ENCODE data around the gene SIGMAR1. TPM values are rescaled to one million over a fixed set of nuclear protein-coding genes. Genes with fewer than 3 reads are reported as not detected.

SIGMAR1 gene
- total and polyA plus RNA-seq, 2 of the 8 experiments (the other 6 are each of a cell fraction or from before 2014, with no cell fraction given): 84.2 to 134 TPM

GRCh38 chr9:34610434-34611206 is 27.0 kb downstream of the SIGMAR1 start:
- Histone ChIP-seq H4K20me1 (replicated peaks in 1 of 2; ENCODE audit: control insufficient read depth in 1 of 2, insufficient read depth in 2 of 2, low read length in 2 of 2) (no peaks in the 10 kb centered on the region), H2BK12ac (ENCODE audit: low read depth, low read length) (no peak overlapping the region), H2BK20ac (ENCODE audit: low read length) (no peak overlapping the region), H3K23me2 (ENCODE audit: low read depth, low read length) (peaks cover 10% of the 10 kb centered on the region; the same call in 1 of the 2 replicates), H3K4me1 (replicated peaks in 1 of 4; ENCODE audit: control insufficient read depth in 3 of 4, insufficient read depth in 4 of 4, low read length in 3 of 4) (peaks cover 0 to 11% (median 6%) of the 10 kb centered on the region in 4 experiments; a peak in 6 of 7 replicates), H2BK120ac (replicated peaks; ENCODE audit: low read depth, low read length) (no peak overlapping the region), H2AFZ (ENCODE audit: low read length) (no peak overlapping the region), H3K4ac (replicated peaks; ENCODE audit: insufficient read length, low read depth, low read length) (no peak overlapping the region), H3K14ac (ENCODE audit: insufficient read length) (no peak overlapping the region), H2BK15ac (ENCODE audit: low read length) (no peak overlapping the region), H3K9me3 (ENCODE audit: insufficient read depth in 2 of 2, low read depth in 1 of 2, low read length in 1 of 2) (no peaks in the 10 kb centered on the region), H3K18ac (ENCODE audit: extremely low read depth, low read length) (no peak overlapping the region), H3K23ac (ENCODE audit: insufficient read length) (no peak overlapping the region), H2AK5ac (ENCODE audit: low read depth, low read length) (no peak overlapping the region), H3K79me2 (ENCODE audit: control insufficient read depth in 1 of 2, insufficient read depth in 2 of 2, low read length in 2 of 2) (no peaks in the 10 kb centered on the region), H3K9ac (replicated peaks in 1 of 4; ENCODE audit: extremely low read depth in 1 of 4, low read depth in 3 of 4, low read length in 3 of 4) (no peak overlapping the region), H3K79me1 (ENCODE audit: low read depth, low read length) (no peaks in the 10 kb centered on the region), H4K5ac (ENCODE audit: insufficient read length, low read depth, low read length) (no peak overlapping the region), H3K27ac (ENCODE audit: low read depth, low read length) (no peak overlapping the region), H3K27me3 (replicated peaks in 1 of 4; ENCODE audit: control insufficient read depth in 3 of 4, extremely low read depth in 1 of 4, insufficient read depth in 3 of 4, low read length in 3 of 4) (peaks cover 0 to 6% (median 2%) of the 10 kb centered on the region in 4 experiments; a peak in 2 of 7 replicates), H3K36me3 (ENCODE audit: control insufficient read depth in 2 of 4, insufficient read depth in 4 of 4, low read length in 3 of 4) (no peaks in the 10 kb centered on the region), H4K8ac (ENCODE audit: extremely low read depth, insufficient read depth, low read length) (no peak overlapping the region), H3K56ac (replicated peaks; ENCODE audit: insufficient read length, low read depth, low read length) (no peak overlapping the region), H3K4me2 (ENCODE audit: insufficient read depth in 1 of 2, low read depth in 2 of 2, low read length in 2 of 2) (peak overlapping the region; percentile 81 to 94), H3K4me3 (ENCODE audit: extremely low read depth in 1 of 4, insufficient read depth in 2 of 4, low read depth in 3 of 4, low read length in 4 of 4) (peak overlapping the region in 3 of 4 experiments; percentile 78 to 87 (median 85); a peak in 6 of 8 replicates), H4K91ac (replicated peaks; ENCODE audit: insufficient read length, low read length) (no peak overlapping the region), H2BK5ac (ENCODE audit: low read depth, low read length) (no peak overlapping the region)
- FAIRE-seq (no peak), DNase-seq (ENCODE audit: low read depth in 1 of 2, low spot score in 2 of 2) (no peak)
- ChIA-PET CTCF (ENCODE audit: partially characterized antibody) (interaction anchor here (0.6 to 16.9 kb wide), 12 partner anchors 8 to 207 kb away, joined by 3 to 401 read pairs (median 6); partner anchors contain the start of genes ARID3C, DCTN3 and SIGMAR1), POLR2A (ENCODE audit: partially characterized antibody) (interaction anchor here (0.7 to 3.4 kb wide), 6 partner anchors 20 to 100 kb away, joined by 3 to 17 read pairs (median 3); no protein-coding TSS in a partner anchor)
- 90% methylated on average over 20 of the region's 20 CpGs; no CpG with 5 or more reads in 1 of the 2 experiments for WGBS, 2 experiments (ENCODE audit: extremely low coverage in 1 of 2, insufficient coverage in 1 of 2, insufficient read length in 1 of 2, insufficient replicate concordance in 2 of 2, low coverage in 1 of 2, low lambda C conversion rate in 2 of 2, missing lambda C conversion rate in 1 of 2)
- no peak for TF ChIP-seq HDAC6 (IDR thresholded peaks at IDR 0.05; ENCODE audit: low read depth, low read length)
- TF ChIP-seq MAFK (IDR thresholded peaks at IDR 0.05; ENCODE audit: low read depth, low read length): no peak
- TF ChIP-seq CREB1 (IDR thresholded peaks at IDR 0.05): no peak
- no peak for TF ChIP-seq POLR2AphosphoS5 (IDR thresholded peaks at IDR 0.05; ENCODE audit: low read depth, low read length)
- TF ChIP-seq BACH1 (IDR thresholded peaks at IDR 0.05; ENCODE audit: low read length): no peak
- TF ChIP-seq BRCA1 (IDR thresholded peaks at IDR 0.05; ENCODE audit: low read depth, low read length): no peak
- TF ChIP-seq EGR1 (IDR thresholded peaks at IDR 0.05; ENCODE audit: borderline replicate concordance, low read depth, low read length): no peak
- no peak for TF ChIP-seq CBX5 (IDR thresholded peaks at IDR 0.05; ENCODE audit: low read depth, low read length)
- no peak for TF ChIP-seq KDM1A (IDR thresholded peaks at IDR 0.05; ENCODE audit: borderline replicate concordance, low read length)
- no peak for TF ChIP-seq CTBP2 (IDR thresholded peaks at IDR 0.05; ENCODE audit: borderline replicate concordance, insufficient read depth, insufficient read length, low read length)
- TF ChIP-seq E2F6 (IDR thresholded peaks at IDR 0.05): no peak
- no peak for TF ChIP-seq CBX8 (IDR thresholded peaks at IDR 0.05; ENCODE audit: borderline replicate concordance, low read depth, low read length)
